Heart left ventricle (tissue), 16 donors: ENCODE results near the gene MSMB. TPM values are rescaled to one million over a fixed set of nuclear protein-coding genes. Genes with fewer than 3 reads are reported as not detected.

Experiments
- ATAC-seq, 4 donors: fragments of 200-7000 bp; cut with Tn5 transposase; one replicate each; pipeline ENCODE4 v1.9.1; 2020 to 2022; ENCODE audit warnings: moderate library complexity in 4 of 4, mild to moderate bottlenecking in 3 of 4, moderate number of reproducible peaks in 1 of 4
- DNase-seq, 5 donors: peaks; one replicate each; pipeline ENCODE4 v3.0.0-alpha.2; 2020
- H3K27ac ChIP-seq, 12 donors: fragments of 200-600 bp; sonication (generic) in 4 of 12; one replicate each; pipeline versions ENCODE4 v1.5.0 to v1.8.0; 2016 to 2022; ENCODE audit warnings: mild to moderate bottlenecking in 2 of 12
- H3K27me3 ChIP-seq, 9 donors: fragments of 200-600 bp; sonication (generic) in 2 of 9; one replicate each; pipeline versions ENCODE4 v1.5.1 to v1.8.0; 2016 to 2022; ENCODE audit warnings: mild to moderate bottlenecking in 3 of 9
- H3K36me3 ChIP-seq, 9 donors: fragments of 200-600 bp; sonication (generic) in 2 of 9; one replicate each; pipeline versions ENCODE4 v1.5.0 to v1.8.0; 2018 to 2022; ENCODE audit warnings: mild to moderate bottlenecking in 2 of 9
- H3K4me1 ChIP-seq, 12 donors: fragments of 200-600 bp; sonication (generic) in 4 of 12; one replicate each; pipeline versions ENCODE4 v1.5.0 to v1.8.0; 2016 to 2022; ENCODE audit warnings: mild to moderate bottlenecking in 3 of 12
- H3K4me3 ChIP-seq, 12 donors: fragments of 200-600 bp; sonication (generic) in 4 of 12; one replicate each; pipeline versions ENCODE4 v1.5.0 to v1.8.0; 2017 to 2022; ENCODE audit warnings: mild to moderate bottlenecking in 9 of 12, moderate library complexity in 4 of 12
- H3K9me3 ChIP-seq, 12 donors: fragments of 200-600 bp; sonication (generic) in 4 of 12; one replicate each; pipeline versions ENCODE4 v1.5.0 to v1.8.0; 2016 to 2022; ENCODE audit warnings: mild to moderate bottlenecking in 1 of 12
- CTCF ChIP-seq, 12 donors: fragments of 200-600 bp; sonication (generic) in 4 of 12; IDR thresholded peaks; one replicate each; pipeline versions ENCODE4 v1.5.0 to v1.8.0; 2018 to 2022; ENCODE audit warnings: antibody characterized with exemption in 12 of 12, mild to moderate bottlenecking in 5 of 12
- POLR2A ChIP-seq, 2 donors: fragments of 450-650 bp; IDR thresholded peaks; one replicate each; pipeline ENCODE4 v1.6.1; 2017; ENCODE audit warnings: antibody characterized with exemption in 2 of 2, mild to moderate bottlenecking in 2 of 2, moderate library complexity in 2 of 2
- WGBS, 4 donors: extraction: QIAGEN DNeasy Blood & Tissue Kit in 2 of 4; methylation state at CpG; one replicate each; pipeline versions ENCODE4 v1.1.5 to v1.1.7; 2013 to 2018; 5-methylcytosine and 5-hydroxymethylcytosine counted together
- intact Hi-C, 10 donors: fragments of 100-400 bp; cut with DNase I; formaldehyde crosslinking; loops; one replicate each; pipeline versions ENCODE4 v1.11.1 to v1.14.2; 2022
- polyA plus RNA-seq, 2 donors: library from polyadenylated mRNA; stranded (reverse); fragments of 200-250 nt; gene quantifications; one replicate each; pipeline ENCODE4 v1.2.3, GENCODE V29; 2013
- total RNA-seq, 9 donors: library from RNA; depleted of rRNA in 2 of 9; stranded (reverse); fragments of >200 nt in 2 of 9; fragmentation: NEBNext Ultra II Directional in 3 of 9; extraction: Animal tissue kit (Norgen Biotek cat#: 25700) in 3 of 9; gene quantifications; one replicate each; pipeline versions ENCODE4 v1.1.0 to v1.2.4, GENCODE V29; 2016 to 2023
- donor health status: ischemic (EF 13 %, LVEDD 7.1; RV severe dilation, severe dysfunction).
- donor health status: healthy with polysubstance abuse.
- donor health status: DM: no; HTN: yes; CAD: no.
- donor health status: DM: no; HTN: no; CAD: no.
- donor health status: ischemic (EF 25% LVEDD 6.9; RV normal size, moderate dysfunction).
- donor health status: ischemic (EF 25% LVEDD 5.7; RV mildly dilated, moderate dysfunction).
- donor health status: healthy.
- donor health status: DM: yes; HTN: yes; CAD: no.
- donor health status: ischemic (EF 35%, LVEDD 5.7; RV mildly dilated, moderate dysfunction).
- donor health status: nonischemic (EF 11% LVEDD 7.7; RV severe dilation, severe dysfunction).
- donor health status: DM: yes; HTN: yes; CAD: no.
- donor health status: PGD.
- donor health status: ischemic (EF 29% LVEDD 5.4; RV normal size, mild dysfunction).
- donor health status: nonischemic (EF 23%, LVEDD 6.1; RV moderate dilation, normal function).

MSMB gene
- total and polyA plus RNA-seq, 11 donors, result not detected

DNA sequence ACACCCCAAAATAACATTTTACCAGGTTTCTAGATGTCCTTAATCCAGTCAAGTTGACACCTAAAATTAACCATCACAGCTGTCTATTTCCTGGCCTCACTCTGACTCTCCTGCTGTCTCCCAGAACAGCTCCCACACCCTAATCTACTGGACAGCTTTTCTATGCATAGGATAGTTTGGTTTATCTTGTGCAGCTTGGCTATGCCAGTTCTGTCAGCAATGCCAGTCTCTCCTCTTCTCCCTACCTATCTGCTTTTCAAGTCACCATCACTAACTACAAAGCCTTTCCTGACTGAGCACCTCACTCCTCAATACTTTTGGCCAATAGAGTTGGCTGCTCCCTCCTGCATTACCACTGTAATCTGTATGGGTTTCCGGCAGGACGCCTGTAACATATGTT is 20.7 kb downstream of the MSMB start:
- intact Hi-C loops, result loop anchor here in 6 of 10 donors (5.0 to 10.0 kb wide), 4 partner anchors 33 to 1031 kb away; partner anchors contain the start of genes TIMM23 (in 6 of the 6) and ZNF22 (in 1 of the 6)
- Histone ChIP-seq H3K36me3 (peaks cover 0 to 18% (median 0%) of the 10 kb centered on the region in 9 donors), H3K4me1 (peaks cover 10 to 91% (median 78%) of the 10 kb centered on the region in 12 donors), H3K27me3 (no peaks in the 10 kb centered on the region), H3K27ac (peak overlapping the region in 10 of 12 donors; percentile 6 to 93 (median 48)), H3K4me3 (peak overlapping the region in 1 of 12 donors; percentile 12), H3K9me3 (no peaks in the 10 kb centered on the region)
- ATAC-seq (no peak), DNase-seq (no peak)
- no peak for TF ChIP-seq POLR2A (IDR thresholded peaks at IDR 0.05)
- no peak for TF ChIP-seq CTCF (IDR thresholded peaks at IDR 0.05)
- WGBS, 4 donors, result 40 to 67% (median 55%) methylated on average over 2 of the region's 2 CpGs

DNA sequence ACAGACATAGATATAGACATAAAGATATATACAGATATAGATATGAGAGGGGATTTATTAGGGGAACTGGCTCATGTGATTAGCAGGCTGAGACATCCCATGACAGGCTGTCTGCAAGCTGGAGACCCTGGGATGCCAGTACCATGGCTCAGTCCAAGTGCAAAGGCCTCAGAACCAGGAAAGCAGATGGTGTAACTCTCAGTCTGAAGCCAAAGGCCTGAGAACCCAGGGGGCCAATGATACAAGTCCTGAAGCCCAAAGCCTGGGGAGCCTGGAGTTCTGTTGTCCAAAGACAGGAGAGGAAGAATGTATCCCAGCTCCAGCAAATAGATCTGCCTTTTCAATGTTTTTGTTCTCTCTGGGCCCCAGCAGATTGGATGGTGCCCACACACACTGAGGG is 21.1 kb downstream of the MSMB start:
- H3K9me3 ChIP-seq, result no peaks in the 10 kb centered on the region
- intact Hi-C loops, result loop anchor here in 6 of 10 donors (5.0 to 10.0 kb wide), 4 partner anchors 33 to 1030 kb away; partner anchors contain the start of genes TIMM23 (in 6 of the 6) and ZNF22 (in 1 of the 6)
- H3K27ac ChIP-seq, result peak overlapping the region in 9 of 12 donors; percentile 31 to 93 (median 48)
- ATAC-seq (no peak), DNase-seq (no peak)
- H3K4me1 ChIP-seq, result peaks cover 10 to 96% (median 83%) of the 10 kb centered on the region in 12 donors
- no peak overlapping the region for H3K4me3 ChIP-seq
- H3K27me3 ChIP-seq, result no peaks in the 10 kb centered on the region
- H3K36me3 ChIP-seq, result peaks cover 0 to 18% (median 0%) of the 10 kb centered on the region in 9 donors
- TF ChIP-seq POLR2A (IDR thresholded peaks at IDR 0.05) (no peak), CTCF (IDR thresholded peaks at IDR 0.05) (no peak)

DNA sequence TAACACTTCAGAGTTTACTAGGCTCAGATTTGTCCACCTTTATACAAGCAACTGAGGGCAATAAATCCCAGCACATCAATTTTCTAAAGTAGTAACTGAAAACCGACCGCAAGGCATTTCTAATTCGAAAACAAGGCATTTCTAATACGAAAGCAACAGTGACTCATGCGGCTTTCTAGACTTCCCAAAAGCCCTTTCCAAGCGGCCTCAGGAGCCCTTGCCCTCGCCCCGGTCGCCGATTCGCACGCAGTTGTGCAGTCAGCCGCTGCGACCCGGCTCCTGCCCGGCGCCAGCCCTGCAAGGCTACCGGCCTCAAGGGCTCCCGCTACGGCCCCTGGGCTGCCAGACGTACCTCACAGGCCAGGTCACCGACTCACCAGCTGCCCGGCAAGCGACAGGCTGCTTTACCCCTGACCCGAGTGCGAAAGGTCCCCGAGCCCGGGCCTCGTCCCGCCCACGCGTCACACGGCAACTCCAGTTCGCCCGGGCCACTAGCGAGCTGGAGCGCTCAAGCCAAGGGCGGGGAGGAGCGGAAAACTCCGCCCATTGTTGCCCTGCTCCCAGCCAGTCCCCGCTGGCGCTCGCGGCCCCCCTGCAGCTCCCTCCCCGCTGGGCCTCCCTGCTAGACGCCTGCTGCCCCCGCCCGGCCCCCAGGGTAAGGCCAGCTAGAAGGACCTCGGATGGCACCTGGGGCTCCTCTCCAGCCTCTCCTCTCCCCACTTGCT is 22.9 kb downstream of the MSMB start:
- intact Hi-C loops, result loop anchor here in 6 of 10 donors (10.0 kb wide), 3 partner anchors 48 to 1028 kb away; partner anchors contain the start of genes TIMM23 (in 6 of the 6) and ZNF22 (in 1 of the 6)
- ATAC-seq, result peak; percentile 92 to 97 (median 96)
- H3K4me1 ChIP-seq, result peaks cover 4 to 96% (median 85%) of the 10 kb centered on the region in 12 donors

More for the DNA sequence above, 22.9 kb downstream of the MSMB start:
- H3K9me3 ChIP-seq, result no peaks in the 10 kb centered on the region
- TF ChIP-seq CTCF (IDR thresholded peaks at IDR 0.05) (peak in 10 of 12 donors; percentile 8 to 57 (median 26)), POLR2A (IDR thresholded peaks at IDR 0.05) (peak; percentile 11 to 67)
- H3K4me3 ChIP-seq, result peak overlapping the region; percentile 30 to 82 (median 69)
- peaks cover 0 to 18% (median 0%) of the 10 kb centered on the region in 9 donors for H3K36me3 ChIP-seq
- 0 to 1% (median 1%) methylated on average over 33 to 49 of the region's 49 CpGs for WGBS, 4 donors
- DNase-seq, result peak; percentile 94 to 97 (median 96)
- no peaks in the 10 kb centered on the region for H3K27me3 ChIP-seq
- H3K27ac ChIP-seq, result peak overlapping the region; percentile 49 to 94 (median 88)
